GM23338 (cell line): Measurements from ENCODE around the gene HTT. TPM values are rescaled to one million over a fixed set of nuclear protein-coding genes. Genes with fewer than 3 reads are reported as not detected.

Experiments
- CREB1 ChIP-seq: fragments of 250-450 bp; sonication (Bioruptor Pico); IDR thresholded peaks from 2 replicates; pipeline ENCODE4 v1.5.0; 2020; ENCODE audit warnings: low read depth, mild to moderate bottlenecking, moderate library complexity
- EZH2phosphoT487 ChIP-seq: fragments of 200-600 bp; sonication (generic); IDR thresholded peaks from one replicate; pipeline ENCODE4 v1.8.1; 2018; ENCODE audit warnings: antibody characterized with exemption; ENCODE audit not compliant: unreplicated experiment
- JUNB ChIP-seq: IDR thresholded peaks from one replicate; pipeline ENCODE4 v1.6.1; 2016; ENCODE audit warnings: antibody characterized with exemption; ENCODE audit not compliant: unreplicated experiment
- NANOG ChIP-seq: IDR thresholded peaks from 2 replicates; pipeline ENCODE4 v1.6.1; 2016; ENCODE audit warnings: antibody characterized with exemption, borderline replicate concordance
- POLR2AphosphoS5 ChIP-seq: IDR thresholded peaks from 2 replicates; pipeline ENCODE4 v1.6.1; 2016; ENCODE audit warnings: antibody characterized with exemption, low read depth
- STAT1 ChIP-seq: IDR thresholded peaks from one replicate; pipeline ENCODE4 v1.6.1; 2016; ENCODE audit warnings: antibody characterized with exemption; ENCODE audit not compliant: unreplicated experiment
- polyA plus RNA-seq: library from polyadenylated mRNA; unstranded; fragments of >200 nt; fragmentation: Nextera tagmentation; extraction: Ambion mirVana; gene quantifications from 2 replicates; pipeline ENCODE4 v1.2.1, GENCODE V29; 2016
- total RNA-seq: library from RNA; depleted of rRNA; stranded (reverse); fragments of >200 nt; shearing (Covaris generic); gene quantifications from 2 replicates; pipeline ENCODE4 v1.2.3, GENCODE V29; 2014
- TF ChIP-seq, protein P1 (sequence below): fragments of 250-450 bp; sonication (Bioruptor Pico); IDR thresholded peaks from 2 replicates; pipeline ENCODE4 v1.5.0; 2020; ENCODE audit warnings: mild to moderate bottlenecking, moderate library complexity
- TF ChIP-seq, protein P2 (sequence below): IDR thresholded peaks from 2 replicates; pipeline ENCODE4 v1.6.1; 2016; ENCODE audit warnings: antibody characterized with exemption

Gene HTT
- total and polyA plus RNA-seq, 2 experiments from 2014 or later: 26.6 to 67.7 TPM

DNA sequence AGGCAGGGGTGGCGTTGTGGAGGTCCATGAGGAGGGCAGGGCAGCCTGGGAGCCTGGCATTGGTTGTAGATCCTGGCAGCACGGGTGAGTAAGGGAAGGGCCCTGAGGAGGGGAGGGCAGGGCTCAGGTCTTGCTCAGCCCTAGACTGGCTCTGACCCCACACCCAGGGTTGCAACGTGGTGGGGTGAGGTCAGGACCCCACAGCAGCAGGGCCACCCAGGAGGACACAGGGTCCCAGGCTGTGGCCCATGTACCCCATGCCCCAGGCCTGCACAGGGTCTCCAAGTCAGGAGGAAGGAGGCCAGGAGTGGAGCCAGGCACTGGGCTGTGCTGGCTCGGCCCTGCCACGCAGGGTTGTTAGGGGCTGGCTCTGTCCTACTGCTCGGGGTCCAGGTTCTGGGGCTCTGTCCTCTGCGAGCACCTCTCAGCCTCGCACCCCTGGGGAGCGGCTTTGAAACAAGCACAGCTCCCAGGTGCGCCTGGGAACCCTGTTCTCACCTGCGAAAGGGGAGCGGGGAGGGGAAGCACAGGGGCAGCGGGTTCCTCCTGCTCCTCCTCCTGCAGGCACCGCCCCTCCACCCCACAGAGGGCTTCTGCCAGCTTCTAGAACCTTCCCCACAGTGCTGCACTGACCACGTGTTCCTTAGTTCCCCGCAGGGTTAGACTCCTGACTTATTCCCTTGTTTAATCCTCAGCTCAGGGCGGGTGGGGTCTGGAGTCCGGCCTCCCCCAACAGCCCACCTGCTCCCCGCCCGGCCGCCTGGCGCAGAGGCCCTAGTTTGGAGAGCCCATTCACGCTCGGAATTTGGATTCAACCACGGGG lies 194.8 kb downstream of the HTT start (continued):
- TF ChIP-seq, protein P1, sequence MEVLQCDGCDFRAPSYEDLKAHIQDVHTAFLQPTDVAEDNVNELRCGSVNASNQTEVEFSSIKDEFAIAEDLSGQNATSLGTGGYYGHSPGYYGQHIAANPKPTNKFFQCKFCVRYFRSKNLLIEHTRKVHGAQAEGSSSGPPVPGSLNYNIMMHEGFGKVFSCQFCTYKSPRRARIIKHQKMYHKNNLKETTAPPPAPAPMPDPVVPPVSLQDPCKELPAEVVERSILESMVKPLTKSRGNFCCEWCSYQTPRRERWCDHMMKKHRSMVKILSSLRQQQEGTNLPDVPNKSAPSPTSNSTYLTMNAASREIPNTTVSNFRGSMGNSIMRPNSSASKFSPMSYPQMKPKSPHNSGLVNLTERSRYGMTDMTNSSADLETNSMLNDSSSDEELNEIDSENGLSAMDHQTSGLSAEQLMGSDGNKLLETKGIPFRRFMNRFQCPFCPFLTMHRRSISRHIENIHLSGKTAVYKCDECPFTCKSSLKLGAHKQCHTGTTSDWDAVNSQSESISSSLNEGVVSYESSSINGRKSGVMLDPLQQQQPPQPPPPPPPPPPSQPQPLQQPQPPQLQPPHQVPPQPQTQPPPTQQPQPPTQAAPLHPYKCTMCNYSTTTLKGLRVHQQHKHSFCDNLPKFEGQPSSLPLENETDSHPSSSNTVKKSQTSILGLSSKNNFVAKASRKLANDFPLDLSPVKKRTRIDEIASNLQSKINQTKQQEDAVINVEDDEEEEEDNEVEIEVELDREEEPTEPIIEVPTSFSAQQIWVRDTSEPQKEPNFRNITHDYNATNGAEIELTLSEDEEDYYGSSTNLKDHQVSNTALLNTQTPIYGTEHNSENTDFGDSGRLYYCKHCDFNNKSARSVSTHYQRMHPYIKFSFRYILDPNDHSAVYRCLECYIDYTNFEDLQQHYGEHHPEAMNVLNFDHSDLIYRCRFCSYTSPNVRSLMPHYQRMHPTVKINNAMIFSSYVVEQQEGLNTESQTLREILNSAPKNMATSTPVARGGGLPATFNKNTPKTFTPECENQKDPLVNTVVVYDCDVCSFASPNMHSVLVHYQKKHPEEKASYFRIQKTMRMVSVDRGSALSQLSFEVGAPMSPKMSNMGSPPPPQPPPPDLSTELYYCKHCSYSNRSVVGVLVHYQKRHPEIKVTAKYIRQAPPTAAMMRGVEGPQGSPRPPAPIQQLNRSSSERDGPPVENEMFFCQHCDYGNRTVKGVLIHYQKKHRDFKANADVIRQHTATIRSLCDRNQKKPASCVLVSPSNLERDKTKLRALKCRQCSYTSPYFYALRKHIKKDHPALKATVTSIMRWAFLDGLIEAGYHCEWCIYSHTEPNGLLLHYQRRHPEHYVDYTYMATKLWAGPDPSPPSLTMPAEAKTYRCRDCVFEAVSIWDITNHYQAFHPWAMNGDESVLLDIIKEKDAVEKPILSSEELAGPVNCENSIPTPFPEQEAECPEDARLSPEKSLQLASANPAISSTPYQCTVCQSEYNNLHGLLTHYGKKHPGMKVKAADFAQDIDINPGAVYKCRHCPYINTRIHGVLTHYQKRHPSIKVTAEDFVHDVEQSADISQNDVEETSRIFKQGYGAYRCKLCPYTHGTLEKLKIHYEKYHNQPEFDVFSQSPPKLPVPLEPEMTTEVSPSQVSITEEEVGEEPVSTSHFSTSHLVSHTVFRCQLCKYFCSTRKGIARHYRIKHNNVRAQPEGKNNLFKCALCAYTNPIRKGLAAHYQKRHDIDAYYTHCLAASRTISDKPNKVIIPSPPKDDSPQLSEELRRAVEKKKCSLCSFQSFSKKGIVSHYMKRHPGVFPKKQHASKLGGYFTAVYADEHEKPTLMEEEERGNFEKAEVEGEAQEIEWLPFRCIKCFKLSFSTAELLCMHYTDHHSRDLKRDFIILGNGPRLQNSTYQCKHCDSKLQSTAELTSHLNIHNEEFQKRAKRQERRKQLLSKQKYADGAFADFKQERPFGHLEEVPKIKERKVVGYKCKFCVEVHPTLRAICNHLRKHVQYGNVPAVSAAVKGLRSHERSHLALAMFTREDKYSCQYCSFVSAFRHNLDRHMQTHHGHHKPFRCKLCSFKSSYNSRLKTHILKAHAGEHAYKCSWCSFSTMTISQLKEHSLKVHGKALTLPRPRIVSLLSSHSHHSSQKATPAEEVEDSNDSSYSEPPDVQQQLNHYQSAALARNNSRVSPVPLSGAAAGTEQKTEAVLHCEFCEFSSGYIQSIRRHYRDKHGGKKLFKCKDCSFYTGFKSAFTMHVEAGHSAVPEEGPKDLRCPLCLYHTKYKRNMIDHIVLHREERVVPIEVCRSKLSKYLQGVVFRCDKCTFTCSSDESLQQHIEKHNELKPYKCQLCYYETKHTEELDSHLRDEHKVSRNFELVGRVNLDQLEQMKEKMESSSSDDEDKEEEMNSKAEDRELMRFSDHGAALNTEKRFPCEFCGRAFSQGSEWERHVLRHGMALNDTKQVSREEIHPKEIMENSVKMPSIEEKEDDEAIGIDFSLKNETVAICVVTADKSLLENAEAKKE: no peak
- TF ChIP-seq EZH2phosphoT487: no peak
- no peak for TF ChIP-seq POLR2AphosphoS5
- no peak for TF ChIP-seq STAT1
- TF ChIP-seq NANOG: no peak
- no peak for TF ChIP-seq CREB1 (CRISPR knock-in tag)
- TF ChIP-seq, protein P2, sequence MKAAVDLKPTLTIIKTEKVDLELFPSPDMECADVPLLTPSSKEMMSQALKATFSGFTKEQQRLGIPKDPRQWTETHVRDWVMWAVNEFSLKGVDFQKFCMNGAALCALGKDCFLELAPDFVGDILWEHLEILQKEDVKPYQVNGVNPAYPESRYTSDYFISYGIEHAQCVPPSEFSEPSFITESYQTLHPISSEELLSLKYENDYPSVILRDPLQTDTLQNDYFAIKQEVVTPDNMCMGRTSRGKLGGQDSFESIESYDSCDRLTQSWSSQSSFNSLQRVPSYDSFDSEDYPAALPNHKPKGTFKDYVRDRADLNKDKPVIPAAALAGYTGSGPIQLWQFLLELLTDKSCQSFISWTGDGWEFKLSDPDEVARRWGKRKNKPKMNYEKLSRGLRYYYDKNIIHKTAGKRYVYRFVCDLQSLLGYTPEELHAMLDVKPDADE: no peak
- TF ChIP-seq JUNB: no peak
